NCI-H345 treated with DMSO at 0.1 percent for 48 hours (cell line): Measurements from ENCODE around the gene CCDC102B.
"Not testable (repeated sequence)": the region's sequence is repeated elsewhere in the genome, so short reads cannot be mapped to it uniquely, and the experiment has no call there.

ENCODE experiments used
- DNase-seq: peaks from one replicate; lab custom pipeline; 2025; ENCODE audit not compliant: unreplicated experiment; lab: John Stamatoyannopoulos, UW

The CCDC102B gene

GRCh38 chr18:68965817-68966216, 167.9 kb downstream of the CCDC102B start:
- DNase-seq = no peak

DNA sequence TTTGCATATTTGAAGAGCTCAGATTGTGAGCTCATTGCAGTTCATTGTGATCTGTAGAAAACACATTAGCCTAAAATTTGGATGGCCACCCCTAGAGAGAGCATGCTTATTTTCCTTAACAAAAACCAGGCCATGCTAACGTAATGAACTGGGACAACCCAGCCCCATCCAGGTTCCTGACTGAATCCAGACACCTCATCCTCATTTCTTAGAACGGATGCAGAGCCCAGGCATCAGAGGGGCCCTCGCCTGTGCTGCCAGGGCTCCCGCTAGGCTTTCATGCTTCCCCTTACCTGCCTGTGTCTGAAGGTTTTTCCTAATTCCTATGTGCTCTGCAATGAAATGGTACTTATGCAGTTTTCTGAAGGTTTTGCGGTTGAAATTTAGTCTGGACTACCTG, 171.1 kb downstream of the CCDC102B start:
- no peak for DNase-seq

- DNase-seq = no peak
These were observed 174.3 kb downstream of the CCDC102B start for GRCh38 chr18:68972176-68972575.

- DNase-seq = no peak
These were observed 181.9 kb downstream of the CCDC102B start for GRCh38 chr18:68979737-68980136.

DNA sequence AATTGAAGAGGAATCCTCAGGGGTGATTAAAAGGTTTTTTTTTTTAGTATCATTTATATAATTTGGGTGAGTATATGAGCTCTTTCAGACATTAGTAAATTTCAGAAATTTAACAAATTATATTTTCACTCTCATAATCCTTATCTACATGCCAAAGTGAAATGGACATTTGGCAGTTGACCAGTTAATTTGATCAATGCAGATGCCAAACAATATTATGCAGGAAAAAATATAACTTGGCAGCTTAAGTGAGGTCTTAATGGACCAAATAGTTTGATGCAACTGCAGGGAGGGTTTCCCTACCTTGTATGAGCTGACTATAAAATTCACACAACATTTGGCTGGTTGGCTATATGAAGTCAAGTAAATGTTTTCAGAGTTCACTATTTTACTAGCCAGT, 185.2 kb downstream of the CCDC102B start:
- no peak for DNase-seq

DNA sequence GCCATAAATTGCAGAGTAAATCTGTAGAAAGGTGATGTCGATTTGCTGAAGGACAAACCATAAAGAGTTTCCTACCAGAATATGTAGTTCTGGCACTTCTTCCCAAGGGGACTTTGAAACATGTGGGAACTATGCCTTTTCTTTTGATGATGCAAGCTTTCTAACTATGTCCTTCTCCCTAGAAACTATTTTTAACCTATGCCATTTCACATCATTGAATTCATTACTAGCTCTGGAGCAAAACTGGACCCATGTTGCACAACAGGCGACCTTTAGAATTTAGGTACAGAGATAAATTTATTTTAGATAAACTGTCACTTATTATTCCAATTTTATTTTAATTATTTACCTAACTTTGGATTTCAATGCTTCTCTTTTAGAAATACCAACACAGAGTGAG, 186.5 kb downstream of the CCDC102B start:
- no peak for DNase-seq

GRCh38 chr18:68985172-68985820, 187.4 kb downstream of the CCDC102B start:
- DNase-seq = no peak

GRCh38 chr18:68991286-68991685, 193.4 kb downstream of the CCDC102B start:
- DNase-seq = no peak

- no peak for DNase-seq
These were observed 195.0 kb downstream of the CCDC102B start for GRCh38 chr18:68992719-68993482.

GRCh38 chr18:68995675-68996074, 197.8 kb downstream of the CCDC102B start:
- DNase-seq = no peak

DNA sequence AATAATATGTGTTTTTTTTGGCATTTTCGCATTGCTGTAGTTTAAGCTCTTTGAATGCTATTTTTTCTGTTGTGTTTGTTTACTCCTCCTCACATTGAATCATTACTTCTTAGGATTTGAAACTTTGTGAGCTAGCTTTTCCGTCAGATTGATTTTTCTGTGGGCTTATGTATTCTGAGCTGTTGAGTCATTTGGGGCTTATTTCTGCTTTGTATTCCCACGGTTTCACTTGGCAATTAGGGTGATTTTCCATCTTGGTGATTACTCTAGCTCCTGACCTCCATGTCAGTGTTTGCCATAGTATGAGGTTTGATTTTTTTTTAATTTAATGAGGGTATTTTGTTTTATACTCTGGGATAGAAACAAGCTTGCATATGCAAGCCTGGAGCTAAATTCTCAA, 200.0 kb downstream of the CCDC102B start:
- no peak for DNase-seq

DNA sequence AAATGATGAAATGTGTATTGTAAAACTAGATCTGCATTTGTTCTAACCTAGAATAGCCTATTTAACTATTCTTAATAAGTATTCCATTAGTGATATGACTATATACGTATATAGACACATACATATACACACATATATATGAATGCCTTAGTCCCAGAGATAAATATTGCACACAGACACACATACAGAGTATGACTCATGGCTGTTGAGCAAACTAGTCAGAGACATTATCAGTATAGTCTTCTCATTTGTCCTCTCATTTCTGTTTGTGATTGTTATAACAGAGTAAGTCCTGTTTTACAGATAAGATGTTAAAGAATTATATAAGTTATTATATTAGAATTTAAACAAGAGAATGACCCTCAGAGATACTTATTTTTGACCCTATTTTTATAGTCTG, 202.5 kb downstream of the CCDC102B start:
- no peak for DNase-seq

DNA sequence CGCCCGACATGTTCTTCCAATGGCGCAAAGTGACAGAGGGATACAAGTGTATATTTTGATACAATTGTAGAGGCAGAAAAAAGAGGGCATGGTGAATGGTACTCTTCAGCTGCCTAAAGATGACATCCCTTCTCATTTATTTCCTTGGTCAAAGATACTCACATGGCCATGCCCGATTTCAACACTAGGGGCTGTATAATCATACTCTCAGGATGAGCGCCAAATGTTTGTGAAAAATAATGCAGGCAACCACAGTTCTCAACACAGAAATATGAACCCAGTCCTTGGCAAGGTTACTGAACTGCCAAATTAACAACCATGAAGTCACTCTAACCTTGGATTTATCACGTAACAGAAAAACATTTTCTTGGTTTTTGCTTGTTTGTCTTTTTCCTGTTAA, 204.4 kb downstream of the CCDC102B start:
- no peak for DNase-seq

GRCh38 chr18:69006212-69006611, 208.3 kb downstream of the CCDC102B start:
- DNase-seq = not testable (repeated sequence)

GRCh38 chr18:69008538-69008937, 210.7 kb downstream of the CCDC102B start:
- DNase-seq = no peak

GRCh38 chr18:69021211-69021805, 223.4 kb downstream of the CCDC102B start:
- no peak for DNase-seq

- no peak for DNase-seq
These were observed 224.5 kb downstream of the CCDC102B start for GRCh38 chr18:69022426-69022825.

GRCh38 chr18:69031571-69031970, 233.7 kb downstream of the CCDC102B start:
- no peak for DNase-seq

DNA sequence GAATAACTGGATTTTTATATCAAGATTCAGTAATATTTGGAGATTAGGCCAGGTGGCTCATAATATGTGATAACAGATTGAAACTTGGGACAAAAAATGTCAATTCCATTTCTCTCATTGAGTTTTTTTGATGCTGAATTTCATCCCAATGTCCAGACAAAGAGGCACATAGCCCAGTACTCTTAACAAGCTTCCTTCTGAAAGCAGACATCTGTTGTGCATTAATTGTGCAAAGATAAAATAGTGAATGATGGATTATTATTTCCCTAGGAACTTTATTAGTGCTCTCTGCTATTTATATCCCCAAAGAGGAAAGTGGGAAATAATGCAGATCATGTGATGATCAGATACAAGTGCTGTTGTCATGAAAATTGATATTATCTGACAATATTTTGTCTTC, 234.1 kb downstream of the CCDC102B start:
- no peak for DNase-seq

GRCh38 chr18:69035756-69036155, 237.9 kb downstream of the CCDC102B start:
- no peak for DNase-seq

DNA sequence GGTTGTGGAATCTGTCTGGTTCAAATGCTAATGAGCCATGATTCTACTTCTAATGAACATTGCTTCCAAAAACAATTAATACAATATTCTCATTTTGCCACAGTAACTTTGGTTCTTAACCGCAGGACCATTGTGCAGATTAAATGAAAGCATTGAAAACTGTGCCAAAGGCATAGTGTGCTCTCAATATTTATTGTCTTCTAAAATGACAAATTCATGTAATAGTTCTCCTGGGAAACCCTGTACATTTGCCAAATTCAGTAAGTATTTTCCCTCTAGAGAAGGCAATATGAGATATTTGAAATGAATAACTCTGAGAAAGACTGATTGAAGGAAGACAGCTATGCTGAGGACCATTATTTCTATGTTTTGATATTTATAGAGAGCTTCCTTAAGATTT, 246.3 kb downstream of the CCDC102B start:
- no peak for DNase-seq

GRCh38 chr18:69064063-69064462, 266.2 kb downstream of the CCDC102B start:
- DNase-seq = no peak
